ENCODE measurements around the gene CUX1. TPM values are rescaled to one million over a fixed set of nuclear protein-coding genes. Genes with fewer than 3 reads are reported as not detected.

CUX1 gene
- total and polyA plus RNA-seq, 7 experiments from 2014 or later, result 10.1 to 81.6 (median 42.5) TPM

- Mint-ChIP-seq H3K27ac (no peak overlapping the region), H3K36me3 (no peaks in the 10 kb centered on the region), H3K9me3 (no peaks in the 10 kb centered on the region), H3K4me1 (peaks cover 0 to 3% (median 1%) of the 10 kb centered on the region in 7 donors), H3K27me3 (peaks cover 0 to 16% (median 0%) of the 10 kb centered on the region in 5 donors), H3K4me3 (no peak overlapping the region)
- ChIA-PET POLR2A (interaction anchor here (1.0 kb wide), 1 partner anchor 50 kb away, joined by 3 read pairs; no protein-coding TSS in a partner anchor), CTCF (no interaction called here)
- Histone ChIP-seq H3K4me1 (ENCODE audit: control insufficient read depth in 2 of 2, insufficient read depth in 2 of 2, low read length in 2 of 2) (no peaks in the 10 kb centered on the region), H3K27me3 (ENCODE audit: control insufficient read depth in 2 of 2, insufficient read depth in 2 of 2, low read length in 2 of 2) (no peaks in the 10 kb centered on the region), H3K4me3 (ENCODE audit: low read length) (no peak overlapping the region), H3K27ac (ENCODE audit: low read depth, low read length) (no peak overlapping the region), H3K36me3 (ENCODE audit: control insufficient read depth in 2 of 3, insufficient read depth in 3 of 3, low read length in 3 of 3) (no peaks in the 10 kb centered on the region), H3K9me3 (ENCODE audit: control insufficient read depth in 2 of 3, low read length in 3 of 3) (no peaks in the 10 kb centered on the region)
- no peak for DNase-seq
- intact Hi-C loops (cut with micrococcal nuclease), result no loop called here
- ATAC-seq, result no peak
Measured at GRCh38 chr7:101779267-101779666, 38.2 kb upstream of the CUX1 start.

GRCh38 chr7:101780281-101780680 lies 37.1 kb upstream of the CUX1 start:
- Histone ChIP-seq H3K4me3 (ENCODE audit: low read length) (no peak overlapping the region), H3K36me3 (ENCODE audit: control insufficient read depth in 2 of 3, insufficient read depth in 3 of 3, low read length in 3 of 3) (no peaks in the 10 kb centered on the region), H3K27me3 (ENCODE audit: control insufficient read depth in 2 of 2, insufficient read depth in 2 of 2, low read length in 2 of 2) (no peaks in the 10 kb centered on the region), H3K27ac (ENCODE audit: low read depth, low read length) (no peak overlapping the region), H3K4me1 (ENCODE audit: control insufficient read depth in 2 of 2, insufficient read depth in 2 of 2, low read length in 2 of 2) (no peaks in the 10 kb centered on the region), H3K9me3 (ENCODE audit: control insufficient read depth in 2 of 3, low read length in 3 of 3) (no peaks in the 10 kb centered on the region)
- Mint-ChIP-seq H3K27ac (no peak overlapping the region), H3K27me3 (peaks cover 0 to 16% (median 0%) of the 10 kb centered on the region in 5 donors), H3K9me3 (no peaks in the 10 kb centered on the region), H3K4me3 (no peak overlapping the region), H3K36me3 (no peaks in the 10 kb centered on the region), H3K4me1 (peaks cover 0 to 11% (median 5%) of the 10 kb centered on the region in 7 donors)
- DNase-seq (no peak), ATAC-seq (no peak)
- ChIA-PET CTCF (no interaction called here), POLR2A (no interaction called here)
- intact Hi-C loops (cut with micrococcal nuclease), result no loop called here

- peaks cover 0 to 11% (median 5%) of the 10 kb centered on the region in 7 donors for H3K4me1 Mint-ChIP-seq
- Histone ChIP-seq H3K36me3 (ENCODE audit: control insufficient read depth in 2 of 3, insufficient read depth in 3 of 3, low read length in 3 of 3) (no peaks in the 10 kb centered on the region), H3K4me3 (ENCODE audit: low read length) (no peak overlapping the region), H3K27me3 (ENCODE audit: control insufficient read depth in 2 of 2, insufficient read depth in 2 of 2, low read length in 2 of 2) (no peaks in the 10 kb centered on the region), H3K27ac (ENCODE audit: low read depth, low read length) (no peak overlapping the region), H3K9me3 (ENCODE audit: control insufficient read depth in 2 of 3, low read length in 3 of 3) (no peaks in the 10 kb centered on the region), H3K4me1 (ENCODE audit: control insufficient read depth in 2 of 2, insufficient read depth in 2 of 2, low read length in 2 of 2) (no peaks in the 10 kb centered on the region)
- DNase-seq, result no peak
- CTCF ChIA-PET, result no interaction called here
- H3K4me3 Mint-ChIP-seq, result no peak overlapping the region
- no peak overlapping the region for H3K27ac Mint-ChIP-seq
- intact Hi-C loops (cut with micrococcal nuclease), result no loop called here
- POLR2A ChIA-PET, result interaction anchor here (0.9 kb wide), 1 partner anchor 17 kb away, joined by 4 read pairs; no protein-coding TSS in a partner anchor
- H3K27me3 Mint-ChIP-seq, result peaks cover 0 to 12% (median 0%) of the 10 kb centered on the region in 5 donors
- no peak for ATAC-seq
- H3K36me3 Mint-ChIP-seq, result no peaks in the 10 kb centered on the region
- H3K9me3 Mint-ChIP-seq, result no peaks in the 10 kb centered on the region
Measured at GRCh38 chr7:101781439-101781838, 36.0 kb upstream of the CUX1 start.

DNA sequence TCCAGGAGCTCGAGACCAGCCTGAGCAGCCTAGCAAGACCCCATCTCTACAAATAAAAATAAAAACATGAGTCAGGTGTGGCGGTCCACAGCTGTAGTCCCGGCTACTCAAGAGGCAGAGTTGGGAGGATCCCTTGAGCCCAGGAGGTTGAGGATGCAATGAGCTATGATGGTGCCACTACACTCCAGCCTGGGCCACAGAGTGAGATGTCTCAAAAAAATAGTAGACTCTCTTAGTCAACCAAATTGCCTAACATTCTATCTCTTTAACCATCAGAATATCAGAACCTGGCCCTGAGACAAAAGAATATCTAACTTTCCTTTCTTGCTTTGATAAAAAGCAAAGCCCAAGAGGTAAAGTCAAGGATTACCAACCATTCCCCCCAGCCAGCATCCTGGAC lies 35.0 kb upstream of the CUX1 start:
- H3K9me3 ChIP-seq (ENCODE audit: control insufficient read depth in 2 of 3, low read length in 3 of 3), result no peaks in the 10 kb centered on the region
- Mint-ChIP-seq H3K27ac (no peak overlapping the region), H3K4me3 (no peak overlapping the region), H3K4me1 (peaks cover 0 to 11% (median 5%) of the 10 kb centered on the region in 7 donors), H3K36me3 (no peaks in the 10 kb centered on the region), H3K27me3 (peaks cover 0 to 8% (median 0%) of the 10 kb centered on the region in 5 donors), H3K9me3 (no peaks in the 10 kb centered on the region)
- ATAC-seq (no peak), DNase-seq (no peak)
- no peaks in the 10 kb centered on the region for H3K27me3 ChIP-seq (ENCODE audit: control insufficient read depth in 2 of 2, insufficient read depth in 2 of 2, low read length in 2 of 2)
- ChIA-PET CTCF (no interaction called here), POLR2A (no interaction called here)
- no peak overlapping the region for H3K27ac ChIP-seq (ENCODE audit: low read depth, low read length)
- no peaks in the 10 kb centered on the region for H3K4me1 ChIP-seq (ENCODE audit: control insufficient read depth in 2 of 2, insufficient read depth in 2 of 2, low read length in 2 of 2)
- no peak overlapping the region for H3K4me3 ChIP-seq (ENCODE audit: low read length)
- intact Hi-C loops (cut with micrococcal nuclease), result no loop called here
- H3K36me3 ChIP-seq (ENCODE audit: control insufficient read depth in 2 of 3, insufficient read depth in 3 of 3, low read length in 3 of 3), result no peaks in the 10 kb centered on the region

DNA sequence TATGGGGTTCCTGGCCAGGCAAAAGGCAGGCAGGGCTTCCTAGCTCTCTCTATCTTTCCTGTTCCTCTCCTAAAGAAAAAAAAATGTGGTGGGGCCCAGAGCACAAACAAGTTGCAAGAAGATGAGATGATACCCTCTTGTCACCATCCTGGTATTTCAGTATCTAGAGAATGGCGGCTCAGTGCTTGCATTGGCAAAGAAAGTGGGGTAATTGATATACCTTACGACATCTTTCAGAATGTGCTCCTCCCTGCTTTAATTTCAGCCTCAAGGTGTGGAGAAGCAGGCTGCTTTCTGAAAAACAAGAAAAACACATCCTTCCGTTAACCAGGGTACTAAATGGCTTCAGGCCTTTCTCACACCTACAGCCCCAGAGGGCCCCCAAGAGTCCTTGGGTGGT lies 34.5 kb upstream of the CUX1 start:
- Mint-ChIP-seq H3K36me3 (no peaks in the 10 kb centered on the region), H3K27ac (no peak overlapping the region)
- no peak for ATAC-seq

GRCh38 chr7:101783381-101784181 lies 33.8 kb upstream of the CUX1 start:
- intact Hi-C loops (cut with micrococcal nuclease), result no loop called here
- H3K9me3 ChIP-seq (ENCODE audit: control insufficient read depth in 2 of 3, low read length in 3 of 3), result no peaks in the 10 kb centered on the region
- H3K27ac ChIP-seq (ENCODE audit: low read depth, low read length), result no peak overlapping the region
- no peaks in the 10 kb centered on the region for H3K4me1 ChIP-seq (ENCODE audit: control insufficient read depth in 2 of 2, insufficient read depth in 2 of 2, low read length in 2 of 2)
- Mint-ChIP-seq H3K4me3 (no peak overlapping the region), H3K27ac (no peak overlapping the region), H3K4me1 (peaks cover 0 to 11% (median 5%) of the 10 kb centered on the region in 7 donors), H3K27me3 (peaks cover 0 to 7% (median 0%) of the 10 kb centered on the region in 5 donors), H3K9me3 (peaks cover 0 to 2% (median 0%) of the 10 kb centered on the region in 11 donors), H3K36me3 (no peaks in the 10 kb centered on the region)
- ChIA-PET POLR2A (no interaction called here), CTCF (no interaction called here)
- H3K36me3 ChIP-seq (ENCODE audit: control insufficient read depth in 2 of 3, insufficient read depth in 3 of 3, low read length in 3 of 3), result no peaks in the 10 kb centered on the region
- no peak overlapping the region for H3K4me3 ChIP-seq (ENCODE audit: low read length)
- H3K27me3 ChIP-seq (ENCODE audit: control insufficient read depth in 2 of 2, insufficient read depth in 2 of 2, low read length in 2 of 2), result no peaks in the 10 kb centered on the region
- DNase-seq, result no peak
- no peak for ATAC-seq

More for the DNA sequence above, 34.5 kb upstream of the CUX1 start:
- Histone ChIP-seq H3K27me3 (ENCODE audit: control insufficient read depth in 2 of 2, insufficient read depth in 2 of 2, low read length in 2 of 2) (no peaks in the 10 kb centered on the region), H3K36me3 (ENCODE audit: control insufficient read depth in 2 of 3, insufficient read depth in 3 of 3, low read length in 3 of 3) (no peaks in the 10 kb centered on the region), H3K27ac (ENCODE audit: low read depth, low read length) (no peak overlapping the region), H3K4me3 (ENCODE audit: low read length) (no peak overlapping the region), H3K4me1 (ENCODE audit: control insufficient read depth in 2 of 2, insufficient read depth in 2 of 2, low read length in 2 of 2) (no peaks in the 10 kb centered on the region), H3K9me3 (ENCODE audit: control insufficient read depth in 2 of 3, low read length in 3 of 3) (no peaks in the 10 kb centered on the region)
- ChIA-PET POLR2A (no interaction called here), CTCF (no interaction called here)
- H3K4me3 Mint-ChIP-seq, result no peak overlapping the region
- intact Hi-C loops (cut with micrococcal nuclease), result no loop called here
- peaks cover 0 to 7% (median 0%) of the 10 kb centered on the region in 5 donors for H3K27me3 Mint-ChIP-seq
- H3K9me3 Mint-ChIP-seq, result no peaks in the 10 kb centered on the region
- DNase-seq, result no peak
- H3K4me1 Mint-ChIP-seq, result peaks cover 0 to 11% (median 5%) of the 10 kb centered on the region in 7 donors
